PFSK-1 (cell line): ENCODE data around the gene CD163.

Source experiments
- POLR2AphosphoS5 ChIP-seq: IDR thresholded peaks from 2 replicates; pipeline ENCODE4 v1.6.1; 2012; ENCODE audit warnings: low read depth, mild to moderate bottlenecking, control low read depth, low read length, moderate library complexity
- SIN3A ChIP-seq: IDR thresholded peaks from 2 replicates; pipeline ENCODE4 v1.6.1; 2012; ENCODE audit warnings: mild to moderate bottlenecking, low read length, moderate library complexity, borderline replicate concordance; ENCODE audit not compliant: insufficient read depth
- TAF1 ChIP-seq: IDR thresholded peaks from 2 replicates; pipeline ENCODE4 v1.6.1; 2012; ENCODE audit warnings: low read length, control low read depth, borderline replicate concordance; ENCODE audit not compliant: insufficient read depth

- no peak for TF ChIP-seq SIN3A
- TF ChIP-seq TAF1, result no peak
- TF ChIP-seq POLR2AphosphoS5, result no peak
Measured at GRCh38 chr12:7451756-7452155, 51.8 kb downstream of the CD163 start.
